H9 (cell line): ENCODE measurements around the gene SDHAF3. TPM values are rescaled to one million over a fixed set of nuclear protein-coding genes. Genes with fewer than 3 reads are reported as not detected.
"Not testable (repeated sequence)": the region's sequence is repeated elsewhere in the genome, so short reads cannot be mapped to it uniquely, and the experiment has no call there.

ENCODE experiments used
- DNase-seq: peaks from one replicate; pipeline ENCODE4 v3.0.0-alpha.2; 2017
- H2AFZ ChIP-seq: one replicate; pipeline ENCODE4 v1.6.1; 2013; ENCODE audit warnings: mild to moderate bottlenecking, low read length, control low read depth, moderate library complexity
- H2AK5ac ChIP-seq: 2 replicates; pipeline ENCODE4 v1.6.1; 2013; ENCODE audit warnings: low read length, control low read depth, mixed read lengths; ENCODE audit not compliant: insufficient read length
- H2BK120ac ChIP-seq: one replicate; pipeline ENCODE4 v1.6.1; 2013; ENCODE audit warnings: low read depth, mild to moderate bottlenecking, low read length, control low read depth, inconsistent platforms; ENCODE audit not compliant: poor library complexity, severe bottlenecking
- H2BK12ac ChIP-seq: 2 replicates; pipeline ENCODE4 v1.6.1; 2013; ENCODE audit warnings: low read length, control low read depth, mixed read lengths, low read depth; ENCODE audit not compliant: insufficient read length
- H2BK15ac ChIP-seq: 2 replicates; pipeline ENCODE4 v1.6.1; 2013; ENCODE audit warnings: low read depth, low read length, control low read depth
- H2BK20ac ChIP-seq: one replicate; pipeline ENCODE4 v1.6.1; 2013; ENCODE audit warnings: low read depth, mild to moderate bottlenecking, low read length, control low read depth, inconsistent platforms; ENCODE audit not compliant: poor library complexity, severe bottlenecking
- H2BK5ac ChIP-seq: 2 replicates; pipeline ENCODE4 v1.6.1; 2013; ENCODE audit warnings: low read length, control low read depth, mixed read lengths; ENCODE audit not compliant: insufficient read length
- H3K14ac ChIP-seq: 2 replicates; pipeline ENCODE4 v1.6.1; 2013; ENCODE audit warnings: low read length, control low read depth; ENCODE audit not compliant: insufficient read depth
- H3K18ac ChIP-seq: 2 replicates; pipeline ENCODE4 v1.6.1; 2013; ENCODE audit warnings: low read depth, mild to moderate bottlenecking, mixed read lengths, low read length, control low read depth; ENCODE audit not compliant: insufficient read length
- H3K23ac ChIP-seq: 2 replicates; pipeline ENCODE4 v1.6.1; 2013; ENCODE audit warnings: low read length, control low read depth, mixed read lengths, low read depth; ENCODE audit not compliant: insufficient read length
- H3K23me2 ChIP-seq: 2 replicates; pipeline ENCODE4 v1.6.1; 2013; ENCODE audit warnings: low read depth, mild to moderate bottlenecking, mixed read lengths, low read length, control low read depth; ENCODE audit not compliant: insufficient read length, poor library complexity, severe bottlenecking
- H3K27ac ChIP-seq: 2 replicates; pipeline ENCODE4 v1.5.1; 2013; ENCODE audit warnings: low read length, control low read depth, mixed read lengths, low read depth; ENCODE audit not compliant: insufficient read length
- H3K27me3 ChIP-seq: 2 replicates; pipeline ENCODE4 v1.6.1; 2013; ENCODE audit warnings: low read length, control low read depth, inconsistent platforms; ENCODE audit not compliant: insufficient read depth
- H3K4ac ChIP-seq: 2 replicates; pipeline ENCODE4 v1.6.1; 2013; ENCODE audit warnings: low read depth, mild to moderate bottlenecking, control low read depth, inconsistent platforms, low read length, moderate library complexity
- H3K4me1 ChIP-seq: 2 replicates; pipeline ENCODE4 v1.6.1; 2013; ENCODE audit warnings: low read length, control low read depth, inconsistent platforms; ENCODE audit not compliant: insufficient read depth
- H3K4me2 ChIP-seq: 2 replicates; pipeline ENCODE4 v1.6.1; 2013; ENCODE audit warnings: low read length, control low read depth, mixed read lengths; ENCODE audit not compliant: insufficient read length, insufficient read depth
- H3K56ac ChIP-seq: 2 replicates; pipeline ENCODE4 v1.6.1; 2013; ENCODE audit warnings: low read depth, mild to moderate bottlenecking, mixed read lengths, low read length, control low read depth; ENCODE audit not compliant: insufficient read length
- H3K79me1 ChIP-seq: 2 replicates; pipeline ENCODE4 v1.6.1; 2013; ENCODE audit warnings: low read depth, mild to moderate bottlenecking, moderate library complexity, low read length, control low read depth, inconsistent platforms; ENCODE audit not compliant: insufficient read depth, poor library complexity, severe bottlenecking
- H3K79me2 ChIP-seq: 2 replicates; pipeline ENCODE4 v1.6.1; 2013; ENCODE audit warnings: low read length, control low read depth, inconsistent platforms; ENCODE audit not compliant: insufficient read depth
- H3K9ac ChIP-seq: 2 replicates; pipeline ENCODE4 v1.6.1; 2013; ENCODE audit warnings: low read length, control low read depth, mixed read lengths; ENCODE audit not compliant: insufficient read length; ENCODE audit errors: extremely low read depth
- H3K9me3 ChIP-seq: one replicate; pipeline ENCODE4 v1.6.1; 2013; ENCODE audit warnings: low read depth, low read length, inconsistent platforms; ENCODE audit not compliant: control insufficient read depth
- H3T11ph ChIP-seq: one replicate; pipeline ENCODE4 v1.6.1; 2013; ENCODE audit warnings: mild to moderate bottlenecking, low read length, control low read depth, inconsistent platforms
- H4K20me1 ChIP-seq: one replicate; pipeline ENCODE4 v1.6.1; 2013; ENCODE audit not compliant: control insufficient read depth, insufficient read length, insufficient read depth
- H4K5ac ChIP-seq: 2 replicates; pipeline ENCODE4 v1.6.1; 2013; ENCODE audit warnings: low read depth, mild to moderate bottlenecking, mixed read lengths, low read length, control low read depth; ENCODE audit not compliant: insufficient read length
- H4K8ac ChIP-seq: replicated peaks from 2 replicates; pipeline ENCODE4 v1.6.1; 2013; ENCODE audit warnings: low read length, control low read depth, mixed read lengths, low read depth; ENCODE audit not compliant: insufficient read length
- H4K91ac ChIP-seq: 2 replicates; pipeline ENCODE4 v1.6.1; 2013; ENCODE audit warnings: low read depth, mild to moderate bottlenecking, moderate library complexity, mixed read lengths, low read length, control low read depth; ENCODE audit not compliant: insufficient read length
- H3K27ac Mint-ChIP-seq, 3 experiments: 2 replicates in 2 of 3; 3 replicates in 1 of 3; pipeline ENCODE4 v1.8.0; 2020 to 2021; ENCODE audit warnings: mixed read lengths in 3 of 3, mild to moderate bottlenecking in 1 of 3, moderate library complexity in 1 of 3
- H3K27me3 Mint-ChIP-seq: 2 replicates; pipeline ENCODE4 v1.8.0; 2021; ENCODE audit warnings: low read depth, mild to moderate bottlenecking, moderate library complexity, mixed read lengths
- H3K36me3 Mint-ChIP-seq, 3 experiments: 2 replicates in 2 of 3; 3 replicates in 1 of 3; pipeline ENCODE4 v1.8.0; 2020 to 2021; ENCODE audit warnings: low read depth in 3 of 3, mixed read lengths in 3 of 3; ENCODE audit not compliant: insufficient read depth in 1 of 3
- H3K4me1 Mint-ChIP-seq, 2 experiments: 2 replicates each; pipeline ENCODE4 v1.8.0; 2020; ENCODE audit warnings: mixed read lengths in 2 of 2
- H3K4me3 Mint-ChIP-seq, 2 experiments: 2 replicates in 1 of 2; 3 replicates in 1 of 2; pipeline ENCODE4 v1.8.0; 2020 to 2021; ENCODE audit warnings: mild to moderate bottlenecking in 2 of 2, mixed read lengths in 2 of 2, moderate library complexity in 1 of 2
- H3K9me3 Mint-ChIP-seq, 2 experiments: 2 replicates in 1 of 2; 3 replicates in 1 of 2; pipeline ENCODE4 v1.8.0; 2020; ENCODE audit warnings: mild to moderate bottlenecking in 2 of 2, mixed read lengths in 2 of 2, moderate library complexity in 1 of 2
- WGBS: extraction: QIAGEN DNeasy Blood & Tissue Kit; methylation state at CpG from one replicate; pipeline ENCODE4 v1.1.7; 2013; ENCODE audit warnings: missing lambda C conversion rate, low lambda C conversion rate, mixed read lengths; ENCODE audit not compliant: insufficient read length; ENCODE audit errors: extremely low coverage; 5-methylcytosine and 5-hydroxymethylcytosine counted together
- total RNA-seq: library from RNA; stranded (reverse); gene quantifications from 2 replicates; pipeline ENCODE4 v1.2.1, GENCODE V29; 2021
- TF ChIP-seq, protein P1 (sequence below): fragments of 200-600 bp; sonication (generic); conservative IDR thresholded peaks from 3 replicates; pipeline ENCODE4 v1.8.0; 2021; ENCODE audit warnings: antibody characterized with exemption, mild to moderate bottlenecking

SDHAF3 gene
- total RNA-seq, 1 experiment from 2014 or later, result 14.1 TPM

- H3K4me2 ChIP-seq, result no peak overlapping the region
- Mint-ChIP-seq H3K4me1 (peaks cover 11 to 13% of the 10 kb centered on the region in 2 experiments), H3K36me3 (peaks cover 39 to 41% (median 41%) of the 10 kb centered on the region in 3 experiments), H3K27ac (no peak overlapping the region), H3K4me3 (no peak overlapping the region), H3K9me3 (peaks cover 24 to 26% of the 10 kb centered on the region in 2 experiments), H3K27me3 (no peaks in the 10 kb centered on the region)
- peaks cover 4% of the 10 kb centered on the region; the same call in 1 of the 2 replicates for H3K79me2 ChIP-seq
- H3K79me1 ChIP-seq, result no peaks in the 10 kb centered on the region
- H4K5ac ChIP-seq, result no peak overlapping the region
- H2BK5ac ChIP-seq, result no peak overlapping the region
- peaks cover 6% of the 10 kb centered on the region for H3K9me3 ChIP-seq
- H2BK20ac ChIP-seq, result no peak overlapping the region
- H4K8ac ChIP-seq, result no peak overlapping the region
- H3K4me1 ChIP-seq, result no peaks in the 10 kb centered on the region
- H3K27me3 ChIP-seq, result no peaks in the 10 kb centered on the region
- no peak overlapping the region for H3K27ac ChIP-seq
- H3K9ac ChIP-seq, result no peak overlapping the region
- no peak overlapping the region for H3K23ac ChIP-seq
- no peak overlapping the region for H2AFZ ChIP-seq
- no peak for DNase-seq
- H2BK120ac ChIP-seq, result no peak overlapping the region
- no peak overlapping the region for H3K18ac ChIP-seq
- no peak overlapping the region for H3K4ac ChIP-seq
- no peak overlapping the region for H2BK12ac ChIP-seq
- no peak overlapping the region for H4K91ac ChIP-seq
- no peaks in the 10 kb centered on the region for H4K20me1 ChIP-seq
- no peaks in the 10 kb centered on the region for H3K23me2 ChIP-seq
- H2AK5ac ChIP-seq, result no peak overlapping the region
- no peak overlapping the region for H3K14ac ChIP-seq
- no peak overlapping the region for H2BK15ac ChIP-seq
- no peak overlapping the region for H3K56ac ChIP-seq
- no peak overlapping the region for H3T11ph ChIP-seq
- TF ChIP-seq, protein P1, sequence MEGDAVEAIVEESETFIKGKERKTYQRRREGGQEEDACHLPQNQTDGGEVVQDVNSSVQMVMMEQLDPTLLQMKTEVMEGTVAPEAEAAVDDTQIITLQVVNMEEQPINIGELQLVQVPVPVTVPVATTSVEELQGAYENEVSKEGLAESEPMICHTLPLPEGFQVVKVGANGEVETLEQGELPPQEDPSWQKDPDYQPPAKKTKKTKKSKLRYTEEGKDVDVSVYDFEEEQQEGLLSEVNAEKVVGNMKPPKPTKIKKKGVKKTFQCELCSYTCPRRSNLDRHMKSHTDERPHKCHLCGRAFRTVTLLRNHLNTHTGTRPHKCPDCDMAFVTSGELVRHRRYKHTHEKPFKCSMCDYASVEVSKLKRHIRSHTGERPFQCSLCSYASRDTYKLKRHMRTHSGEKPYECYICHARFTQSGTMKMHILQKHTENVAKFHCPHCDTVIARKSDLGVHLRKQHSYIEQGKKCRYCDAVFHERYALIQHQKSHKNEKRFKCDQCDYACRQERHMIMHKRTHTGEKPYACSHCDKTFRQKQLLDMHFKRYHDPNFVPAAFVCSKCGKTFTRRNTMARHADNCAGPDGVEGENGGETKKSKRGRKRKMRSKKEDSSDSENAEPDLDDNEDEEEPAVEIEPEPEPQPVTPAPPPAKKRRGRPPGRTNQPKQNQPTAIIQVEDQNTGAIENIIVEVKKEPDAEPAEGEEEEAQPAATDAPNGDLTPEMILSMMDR, result no peak
- WGBS, result no CpG with 5 or more reads among the region's 2 CpGs
Measured at GRCh38 chr7:97155897-97156418, 38.5 kb downstream of the SDHAF3 start.

DNA sequence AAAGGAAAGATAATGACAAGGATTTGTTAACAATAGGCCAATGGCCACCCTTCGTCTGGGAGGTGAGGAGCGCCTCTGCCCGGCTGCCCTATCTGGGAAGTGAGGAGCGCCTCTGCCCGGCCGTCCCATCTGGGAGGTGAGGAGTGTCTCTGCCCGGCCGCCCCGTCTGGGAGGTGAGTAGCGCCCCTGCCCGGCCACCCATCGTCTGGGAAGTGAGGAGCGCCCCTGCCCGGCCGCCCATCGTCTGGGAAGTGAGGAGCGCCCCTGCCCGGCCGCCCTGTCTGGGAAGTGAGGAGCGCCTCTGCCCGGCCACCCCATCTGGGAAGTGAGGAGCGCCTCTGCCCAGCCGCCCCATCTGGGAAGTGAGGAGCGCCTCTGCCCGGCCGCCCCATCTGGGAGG lies 42.5 kb downstream of the SDHAF3 start:
- not testable (repeated sequence) for H3K79me1 ChIP-seq, H3K14ac ChIP-seq, H2BK5ac ChIP-seq, H3K4me3 Mint-ChIP-seq, H2BK120ac ChIP-seq, H4K5ac ChIP-seq, H2BK15ac ChIP-seq, H3K23ac ChIP-seq, H3K4ac ChIP-seq, H3K79me2 ChIP-seq, H3K27ac ChIP-seq, H2AK5ac ChIP-seq, H2BK20ac ChIP-seq, H3K9me3 ChIP-seq, H3K18ac ChIP-seq, DNase-seq, H3K4me2 ChIP-seq, H3K56ac ChIP-seq, H2BK12ac ChIP-seq, H3K4me1 ChIP-seq, H3K23me2 ChIP-seq, H3K9ac ChIP-seq, H4K8ac ChIP-seq, H2AFZ ChIP-seq, H3K27me3 ChIP-seq, H3K27me3 Mint-ChIP-seq, H3K4me1 Mint-ChIP-seq, H3K27ac Mint-ChIP-seq, H3T11ph ChIP-seq, H4K91ac ChIP-seq, H4K20me1 ChIP-seq
- H3K9me3 Mint-ChIP-seq, result peaks cover 26 to 30% of the 10 kb centered on the region in 2 experiments
- peaks cover 46 to 61% (median 60%) of the 10 kb centered on the region in 3 experiments for H3K36me3 Mint-ChIP-seq
- WGBS, result no CpG with 5 or more reads among the region's 26 CpGs
